Measurements from ENCODE around the gene CFAP77. TPM values are rescaled to one million over a fixed set of nuclear protein-coding genes. Genes with fewer than 3 reads are reported as not detected.

Gene CFAP77
- total RNA-seq, 1 donor from 2014 or later = 1.8 TPM

- Mint-ChIP-seq H3K36me3 (peaks cover 3% of the 10 kb centered on the region), H3K9me3 (no peaks in the 10 kb centered on the region), H3K4me3 (peak overlapping the region; percentile 80), H3K4me1 (peaks cover 53% of the 10 kb centered on the region), H3K27me3 (ENCODE audit: insufficient read depth, low read depth) (peaks cover 64% of the 10 kb centered on the region), H3K27ac (no peak overlapping the region)
- Histone ChIP-seq H3K9me3 (ENCODE audit: low read depth) (no peaks in the 10 kb centered on the region), H2AFZ (replicated peaks) (no peak overlapping the region), H3K9ac (no peak overlapping the region), H3K27ac (no peak overlapping the region), H3K36me3 (no peaks in the 10 kb centered on the region), H4K20me1 (ENCODE audit: low read depth) (peaks cover 98% of the 10 kb centered on the region), H3K27me3 (peaks cover 100% of the 10 kb centered on the region), H3K79me2 (ENCODE audit: low read depth) (no peaks in the 10 kb centered on the region), H3K4me3 (peak overlapping the region; percentile 46), H3F3A (ENCODE audit: low read depth) (peaks cover 50% of the 10 kb centered on the region), H3K4me2 (peak overlapping the region; percentile 76), H3K4me1 (peaks cover 51% of the 10 kb centered on the region)
- TF ChIP-seq EZH2 (IDR thresholded peaks at IDR 0.05) (no peak), CTCF (IDR thresholded peaks at IDR 0.05) (no peak), EZH2phosphoT487 (IDR thresholded peaks at IDR 0.05) (no peak)
- peak; percentile 73 for DNase-seq (ENCODE audit: low spot score)
Observed at GRCh38 chr9:132588501-132589147, 178.6 kb downstream of the CFAP77 start.

- Histone ChIP-seq H4K20me1 (ENCODE audit: low read depth) (peaks cover 98% of the 10 kb centered on the region), H3K4me1 (peaks cover 59% of the 10 kb centered on the region), H3K4me3 (peak overlapping the region; percentile 46), H3K27ac (no peak overlapping the region), H3K27me3 (peaks cover 92% of the 10 kb centered on the region), H2AFZ (replicated peaks) (no peak overlapping the region), H3K79me2 (ENCODE audit: low read depth) (no peaks in the 10 kb centered on the region), H3K4me2 (peak overlapping the region; percentile 76), H3K36me3 (no peaks in the 10 kb centered on the region), H3K9ac (no peak overlapping the region), H3K9me3 (ENCODE audit: low read depth) (no peaks in the 10 kb centered on the region), H3F3A (ENCODE audit: low read depth) (peaks cover 50% of the 10 kb centered on the region)
- Mint-ChIP-seq H3K9me3 (no peaks in the 10 kb centered on the region), H3K27ac (no peak overlapping the region), H3K36me3 (peaks cover 3% of the 10 kb centered on the region), H3K27me3 (ENCODE audit: insufficient read depth, low read depth) (peaks cover 57% of the 10 kb centered on the region), H3K4me1 (peaks cover 56% of the 10 kb centered on the region), H3K4me3 (peak overlapping the region; percentile 80)
- peak; percentile 98 for TF ChIP-seq EZH2phosphoT487 (IDR thresholded peaks at IDR 0.05)
- no peak for TF ChIP-seq CTCF (IDR thresholded peaks at IDR 0.05)
- TF ChIP-seq EZH2 (IDR thresholded peaks at IDR 0.05) = peak; percentile 96
- peak; percentile 60 for DNase-seq (ENCODE audit: low spot score)
Observed at GRCh38 chr9:132589148-132590036, 179.4 kb downstream of the CFAP77 start.

GRCh38 chr9:132590037-132590317, 180.0 kb downstream of the CFAP77 start:
- Mint-ChIP-seq H3K36me3 (peaks cover 5% of the 10 kb centered on the region), H3K27me3 (ENCODE audit: insufficient read depth, low read depth) (peaks cover 51% of the 10 kb centered on the region), H3K27ac (peak overlapping the region; percentile 53), H3K9me3 (no peaks in the 10 kb centered on the region), H3K4me3 (peak overlapping the region; percentile 78), H3K4me1 (peaks cover 57% of the 10 kb centered on the region)
- DNase-seq (ENCODE audit: low spot score) = peak; percentile 34
- Histone ChIP-seq H4K20me1 (ENCODE audit: low read depth) (peaks cover 98% of the 10 kb centered on the region), H3K27ac (no peak overlapping the region), H3F3A (ENCODE audit: low read depth) (peaks cover 50% of the 10 kb centered on the region), H3K4me3 (peak overlapping the region; percentile 46), H3K79me2 (ENCODE audit: low read depth) (no peaks in the 10 kb centered on the region), H3K9ac (no peak overlapping the region), H3K36me3 (no peaks in the 10 kb centered on the region), H3K27me3 (peaks cover 86% of the 10 kb centered on the region), H3K4me2 (peak overlapping the region; percentile 76), H3K9me3 (ENCODE audit: low read depth) (no peaks in the 10 kb centered on the region), H2AFZ (replicated peaks) (no peak overlapping the region), H3K4me1 (peaks cover 61% of the 10 kb centered on the region)
- no peak for TF ChIP-seq EZH2 (IDR thresholded peaks at IDR 0.05)
- peak; percentile 68 for TF ChIP-seq EZH2phosphoT487 (IDR thresholded peaks at IDR 0.05)

Data from neural progenitor cell (in vitro differentiated cells).